Activated T-cell treated with anti-CD3 and anti-CD28 coated beads, Interleukin-2, amount 50 U/mL, for 72 hours (primary cell): Measurements from ENCODE around the gene CEND1. TPM values are rescaled to one million over a fixed set of nuclear protein-coding genes. Genes with fewer than 3 reads are reported as not detected.

Source experiments
- ATAC-seq, 2 donors: fragments of 150-1000 bp; cut with Tn5 transposase; replicated peaks in 1 of 2; 2 replicates each; pipeline ENCODE4 v1.10.0; 2021; ENCODE audit warnings: moderate library complexity in 2 of 2, mild to moderate bottlenecking in 1 of 2
- DNase-seq, 2 donors: peaks; one replicate each; pipeline ENCODE4 v3.0.0; 2021 to 2022; ENCODE audit warnings: mixed read lengths in 1 of 2
- H3K27ac Mint-ChIP-seq: one replicate; pipeline ENCODE4 v1.8.0; 2022; ENCODE audit warnings: mild to moderate bottlenecking, moderate library complexity, mixed read lengths
- H3K27me3 Mint-ChIP-seq: one replicate; pipeline ENCODE4 v1.8.0; 2022; ENCODE audit warnings: low read depth, mixed read lengths
- H3K36me3 Mint-ChIP-seq, 2 donors: one replicate each; pipeline ENCODE4 v1.8.0; 2022; ENCODE audit warnings: mixed read lengths in 2 of 2, mild to moderate bottlenecking in 1 of 2; ENCODE audit not compliant: insufficient read depth in 2 of 2
- H3K4me1 Mint-ChIP-seq: one replicate; pipeline ENCODE4 v1.8.0; 2022; ENCODE audit warnings: low read depth, mixed read lengths
- H3K4me3 Mint-ChIP-seq, 2 donors: one replicate each; pipeline ENCODE4 v1.8.0; 2022; ENCODE audit warnings: mild to moderate bottlenecking in 2 of 2, mixed read lengths in 2 of 2, moderate library complexity in 2 of 2
- H3K9me3 Mint-ChIP-seq, 2 donors: one replicate each; pipeline ENCODE4 v1.8.0; 2022; ENCODE audit warnings: mixed read lengths in 2 of 2
- total RNA-seq, 2 donors: library from RNA; stranded (reverse); gene quantifications; one replicate each; pipeline ENCODE4 v1.2.3, GENCODE V29; 2022

CEND1 gene
- total RNA-seq, 2 donors from 2014 or later, result 1.4 to 1.6 TPM

GRCh38 chr11:831961-832528 lies 42.2 kb upstream of the CEND1 start:
- peaks cover 36% of the 10 kb centered on the region for H3K27me3 Mint-ChIP-seq
- H3K9me3 Mint-ChIP-seq, result no peaks in the 10 kb centered on the region
- ATAC-seq (no peak), DNase-seq (no peak)
- no peaks in the 10 kb centered on the region for H3K36me3 Mint-ChIP-seq
- no peak overlapping the region for H3K27ac Mint-ChIP-seq
- peak overlapping the region; percentile 41 to 64 for H3K4me3 Mint-ChIP-seq
- peaks cover 35% of the 10 kb centered on the region for H3K4me1 Mint-ChIP-seq

- no peak overlapping the region for H3K27ac Mint-ChIP-seq
- no peaks in the 10 kb centered on the region for H3K9me3 Mint-ChIP-seq
- no peaks in the 10 kb centered on the region for H3K36me3 Mint-ChIP-seq
- H3K4me3 Mint-ChIP-seq, result peak overlapping the region; percentile 41 to 64
- DNase-seq (no peak), ATAC-seq (no peak)
- H3K27me3 Mint-ChIP-seq, result peaks cover 36% of the 10 kb centered on the region
- H3K4me1 Mint-ChIP-seq, result peaks cover 39% of the 10 kb centered on the region
These were observed 41.4 kb upstream of the CEND1 start for GRCh38 chr11:831118-831864.

DNA sequence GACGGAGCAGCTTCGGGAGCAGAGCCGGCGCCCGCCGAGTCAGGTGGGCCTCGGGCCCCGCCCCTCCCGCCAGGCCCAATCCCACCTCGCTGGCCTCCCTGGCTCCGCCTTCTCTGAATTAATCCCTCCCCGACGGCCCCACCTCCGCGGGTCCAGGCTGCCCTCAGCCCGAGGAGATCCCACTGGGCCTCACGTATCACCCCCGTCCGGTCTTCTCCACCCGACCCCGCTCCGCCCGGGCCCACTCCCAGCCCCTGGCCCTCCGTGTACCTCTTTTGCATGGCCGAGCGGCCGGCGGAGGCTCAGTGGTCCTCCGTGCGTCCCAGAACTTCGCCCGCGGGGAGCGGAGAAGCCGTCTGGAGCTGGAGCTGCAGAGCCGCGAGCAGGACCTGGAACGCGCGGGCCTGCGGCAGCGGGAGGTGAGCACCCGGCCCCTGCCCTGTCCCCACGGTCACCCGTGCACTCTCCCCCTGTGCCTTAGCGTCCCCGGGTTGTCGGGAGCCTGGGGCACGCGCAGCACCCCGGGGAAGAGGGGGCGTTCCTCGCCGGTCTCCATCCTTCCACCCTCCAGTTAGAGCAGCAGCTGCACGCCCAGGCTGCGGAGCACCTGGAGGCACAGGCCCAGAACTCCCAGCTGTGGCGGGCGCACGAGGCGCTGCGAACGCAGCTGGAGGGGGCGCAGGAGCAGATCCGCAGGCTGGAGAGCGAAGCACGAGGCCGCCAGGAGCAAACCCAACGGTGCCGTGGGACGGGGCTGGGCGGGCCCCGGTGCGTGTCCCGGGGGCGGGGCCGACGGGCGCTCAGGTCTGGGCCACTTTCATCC lies 40.6 kb upstream of the CEND1 start:
- Mint-ChIP-seq H3K36me3 (no peaks in the 10 kb centered on the region), H3K4me1 (peaks cover 39% of the 10 kb centered on the region), H3K9me3 (no peaks in the 10 kb centered on the region), H3K27ac (no peak overlapping the region), H3K4me3 (peak overlapping the region; percentile 74 to 75), H3K27me3 (peaks cover 36% of the 10 kb centered on the region)
- peak; percentile 50 to 58 for ATAC-seq
- DNase-seq, result peak; percentile 78 to 79

DNA sequence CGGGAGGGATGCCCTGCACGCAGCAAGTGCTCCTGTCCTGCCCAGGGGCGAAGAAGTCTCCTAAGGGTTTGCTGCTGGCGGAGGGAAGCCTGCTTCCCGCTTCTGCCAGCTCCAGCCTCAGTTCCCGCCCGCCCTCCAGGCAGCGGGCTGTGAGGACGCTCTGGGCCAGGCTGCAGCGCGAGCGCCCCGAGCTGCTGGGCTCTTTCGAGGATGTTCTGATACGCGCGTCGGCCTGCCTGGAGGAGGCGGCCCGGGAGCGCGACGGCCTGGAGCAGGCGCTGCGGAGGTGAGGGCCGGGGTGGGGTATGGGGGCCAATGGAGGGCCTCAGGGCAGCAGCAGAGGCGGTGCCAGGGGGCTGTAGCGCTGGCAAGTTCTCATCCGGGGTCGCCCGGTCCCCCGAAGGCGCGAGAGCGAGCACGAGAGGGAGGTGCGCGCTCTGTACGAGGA lies 40.0 kb upstream of the CEND1 start:
- Mint-ChIP-seq H3K4me3 (peak overlapping the region; percentile 74 to 75), H3K36me3 (peaks cover 2 to 3% of the 10 kb centered on the region in 2 donors), H3K27me3 (peaks cover 36% of the 10 kb centered on the region), H3K9me3 (no peaks in the 10 kb centered on the region), H3K27ac (no peak overlapping the region), H3K4me1 (peaks cover 39% of the 10 kb centered on the region)
- ATAC-seq (peak; percentile 4 to 5), DNase-seq (no peak)

GRCh38 chr11:829176-829846 lies 39.4 kb upstream of the CEND1 start:
- ATAC-seq, result no peak
- no peak for DNase-seq
- H3K9me3 Mint-ChIP-seq, result no peaks in the 10 kb centered on the region
- no peak overlapping the region for H3K27ac Mint-ChIP-seq
- peaks cover 36% of the 10 kb centered on the region for H3K27me3 Mint-ChIP-seq
- peaks cover 2 to 3% of the 10 kb centered on the region in 2 donors for H3K36me3 Mint-ChIP-seq
- H3K4me1 Mint-ChIP-seq, result peaks cover 35% of the 10 kb centered on the region
- H3K4me3 Mint-ChIP-seq, result peak overlapping the region; percentile 74 to 75

DNA sequence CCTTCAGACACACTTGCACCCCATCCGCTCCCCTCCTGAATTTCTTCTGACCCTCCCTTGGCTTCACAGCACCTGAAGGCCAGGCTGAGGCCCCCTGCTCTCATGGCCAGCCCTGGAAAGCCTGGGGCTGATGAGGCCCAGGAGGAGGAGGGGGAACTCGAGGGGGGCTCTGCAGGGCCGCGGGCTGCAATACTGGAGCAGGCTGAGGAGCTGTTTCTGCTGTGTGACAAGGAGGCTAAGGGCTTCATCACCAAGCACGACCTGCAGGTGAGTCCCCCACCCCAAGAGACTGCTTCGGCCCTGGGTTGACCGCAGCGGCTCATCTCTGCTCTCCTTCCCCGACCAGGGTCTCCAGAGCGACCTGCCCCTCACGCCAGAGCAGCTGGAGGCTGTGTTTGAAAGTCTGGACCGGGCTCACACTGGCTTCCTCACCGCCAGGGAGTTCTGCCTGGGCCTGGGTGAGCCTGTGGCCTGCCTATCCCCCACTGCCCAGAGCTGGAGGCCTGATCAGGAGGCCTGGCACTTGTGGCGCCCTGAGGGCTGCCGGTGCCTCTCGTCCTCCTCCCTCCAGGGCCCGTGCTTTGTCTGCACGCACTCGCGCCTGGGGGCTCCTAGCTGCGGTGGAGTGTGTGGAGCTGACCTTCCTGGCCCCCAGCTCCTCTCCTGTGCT lies 38.8 kb upstream of the CEND1 start:
- Mint-ChIP-seq H3K4me3 (peak overlapping the region; percentile 79 to 89), H3K36me3 (peaks cover 2 to 3% of the 10 kb centered on the region in 2 donors), H3K9me3 (no peaks in the 10 kb centered on the region), H3K27ac (no peak overlapping the region), H3K4me1 (peaks cover 29% of the 10 kb centered on the region), H3K27me3 (peaks cover 36% of the 10 kb centered on the region)
- no peak for DNase-seq
- no peak for ATAC-seq

DNA sequence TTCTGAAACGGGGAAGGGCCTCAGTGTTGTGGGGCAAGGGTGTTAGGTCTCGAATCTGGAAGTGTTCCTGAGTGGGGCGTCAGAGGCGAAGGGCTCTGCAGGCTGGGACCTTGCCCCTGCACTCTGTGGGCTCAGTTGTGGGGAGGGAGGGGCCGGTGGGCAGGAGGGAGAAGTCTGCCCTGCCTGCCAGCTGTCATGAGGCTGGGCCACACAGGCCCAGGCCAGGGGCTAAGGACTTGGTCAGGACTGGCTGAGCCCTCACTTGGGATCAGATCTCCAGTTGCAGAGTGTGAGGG lies 38.0 kb upstream of the CEND1 start, which contains the start of gene CRACR2B:
Gene CRACR2B, plus strand, starts transcription at position 23 of the 296 bp plus-strand sequence. CDS start 689 bp downstream, outside the sequence.
- ATAC-seq, result no peak
- Mint-ChIP-seq H3K27ac (no peak within 1 kb of the TSS), H3K27me3 (peaks cover 36% of the 10 kb centered on the region), H3K9me3 (no peaks in the 10 kb centered on the region), H3K4me1 (peaks cover 29% of the 10 kb centered on the region), H3K4me3 (peak within 1 kb of the TSS; percentile 79 to 89), H3K36me3 (peaks cover 2 to 3% of the 10 kb centered on the region in 2 donors)
- no peak for DNase-seq

- peak; percentile 28 to 49 for ATAC-seq
These were observed 37.4 kb upstream of the CEND1 start for GRCh38 chr11:827146-827896.

GRCh38 chr11:826836-827145 lies 36.9 kb upstream of the CEND1 start:
- peak overlapping the region; percentile 79 to 81 for H3K4me3 Mint-ChIP-seq
- H3K27ac Mint-ChIP-seq, result no peak overlapping the region
- no peak for DNase-seq
- peak in 1 of 2 donors; percentile 1 for ATAC-seq
- H3K27me3 Mint-ChIP-seq, result peaks cover 32% of the 10 kb centered on the region
- peaks cover 2 to 3% of the 10 kb centered on the region in 2 donors for H3K36me3 Mint-ChIP-seq
- H3K4me1 Mint-ChIP-seq, result peaks cover 26% of the 10 kb centered on the region
- no peaks in the 10 kb centered on the region for H3K9me3 Mint-ChIP-seq

More at GRCh38 chr11:827146-827896, 37.4 kb upstream of the CEND1 start:
- Mint-ChIP-seq H3K4me3 (peak overlapping the region; percentile 79 to 89), H3K27ac (no peak overlapping the region), H3K36me3 (peaks cover 2 to 3% of the 10 kb centered on the region in 2 donors), H3K4me1 (peaks cover 29% of the 10 kb centered on the region), H3K9me3 (no peaks in the 10 kb centered on the region), H3K27me3 (peaks cover 36% of the 10 kb centered on the region)
- DNase-seq, result peak; percentile 48 to 57

- ATAC-seq (no peak), DNase-seq (no peak)
- Mint-ChIP-seq H3K36me3 (peaks cover 2 to 3% of the 10 kb centered on the region in 2 donors), H3K4me1 (peaks cover 23% of the 10 kb centered on the region), H3K9me3 (no peaks in the 10 kb centered on the region), H3K27ac (peak overlapping the region; percentile 46), H3K27me3 (peaks cover 27% of the 10 kb centered on the region), H3K4me3 (peak overlapping the region; percentile 79 to 81)
These were observed 36.3 kb upstream of the CEND1 start for GRCh38 chr11:826227-826621.

DNA sequence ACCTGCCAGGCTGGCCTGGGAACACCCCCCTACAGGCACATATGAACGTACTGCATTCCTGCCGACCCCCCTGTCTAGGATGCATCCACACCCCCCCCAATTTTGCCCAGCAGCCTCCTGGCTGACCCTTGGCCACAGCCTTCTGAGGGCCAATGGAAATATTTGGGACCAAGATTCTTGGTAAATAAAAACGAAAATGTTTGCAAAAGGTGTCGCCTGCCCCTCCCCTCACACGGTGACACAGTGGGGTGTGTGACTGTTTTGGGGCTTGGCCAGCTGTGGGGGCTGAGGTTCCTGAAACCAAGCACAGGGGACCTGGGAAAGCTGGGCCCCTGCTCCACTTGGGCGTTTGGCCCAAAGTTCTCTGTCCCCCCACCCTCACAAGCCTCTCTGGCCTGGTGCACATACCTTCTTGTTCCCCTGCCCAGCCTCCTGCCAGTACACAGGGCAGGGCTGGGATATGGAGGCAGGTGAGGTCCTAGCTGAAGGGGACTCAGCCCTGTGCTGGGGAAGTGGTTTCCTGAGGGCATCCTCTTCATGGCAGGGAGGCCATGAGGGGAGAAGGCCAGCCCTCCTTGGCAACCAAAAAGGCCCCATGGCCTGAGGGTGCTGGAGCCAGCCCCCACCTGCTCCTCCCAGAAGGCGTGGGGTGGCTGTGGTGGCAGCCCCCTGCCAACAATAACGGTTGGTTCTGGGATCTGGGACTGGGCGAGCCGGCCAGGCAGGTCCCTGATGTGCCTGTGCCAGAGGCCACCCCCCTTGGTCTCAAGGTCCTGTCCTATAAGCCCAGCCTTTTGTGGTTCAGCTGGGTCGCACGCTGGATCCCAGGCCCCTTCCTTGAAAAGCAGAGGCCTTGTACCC lies 35.7 kb upstream of the CEND1 start:
- peaks cover 28% of the 10 kb centered on the region for H3K4me1 Mint-ChIP-seq
- no peak for DNase-seq
- no peaks in the 10 kb centered on the region for H3K9me3 Mint-ChIP-seq
- no peak overlapping the region for H3K4me3 Mint-ChIP-seq
- no peak for ATAC-seq
- peaks cover 24% of the 10 kb centered on the region for H3K27me3 Mint-ChIP-seq
- no peak overlapping the region for H3K27ac Mint-ChIP-seq
- H3K36me3 Mint-ChIP-seq, result peaks cover 2 to 3% of the 10 kb centered on the region in 2 donors
